SU-DHL-6 (cell line): ENCODE results near the gene C19orf44.

Experiments used
- H2AFZ ChIP-seq: fragments of 200-600 bp; sonication (generic); 2 replicates; pipeline ENCODE4 v1.6.1; 2014; ENCODE audit warnings: low read depth, mild to moderate bottlenecking, moderate library complexity, mixed read lengths, antibody characterized with exemption, low read length; ENCODE audit not compliant: severe bottlenecking
- H3F3A ChIP-seq: fragments of 200-600 bp; shearing (Covaris generic); 2 replicates; pipeline ENCODE4 v1.6.0; 2016; ENCODE audit warnings: antibody characterized with exemption, mild to moderate bottlenecking; ENCODE audit not compliant: insufficient read depth
- H3K27ac ChIP-seq: fragments of 200-600 bp; sonication (generic); 2 replicates; pipeline ENCODE4 v1.5.1; 2016; ENCODE audit warnings: low read depth, mild to moderate bottlenecking, low read length, moderate library complexity, mixed read lengths
- H3K27me3 ChIP-seq: fragments of 200-600 bp; sonication (generic), shearing (Covaris generic); 2 replicates; pipeline ENCODE4 v1.6.0; 2014; ENCODE audit warnings: mild to moderate bottlenecking, low read length
- H3K36me3 ChIP-seq: fragments of 200-600 bp; sonication (generic); 2 replicates; pipeline ENCODE4 v1.6.1; 2014; ENCODE audit warnings: mild to moderate bottlenecking, low read length, mixed read lengths
- H3K4me2 ChIP-seq: fragments of 300-600, 200-600 bp; shearing (Covaris generic), sonication (generic); 2 replicates; pipeline ENCODE4 v1.6.0; 2014; ENCODE audit warnings: low read length, low read depth, mild to moderate bottlenecking; ENCODE audit not compliant: poor library complexity, severe bottlenecking
- H3K4me3 ChIP-seq: fragments of 200-600 bp; sonication (generic); 2 replicates; pipeline ENCODE4 v1.5.1; 2014; ENCODE audit warnings: antibody characterized with exemption, low read length, mild to moderate bottlenecking, mixed read lengths; ENCODE audit not compliant: insufficient read depth, poor library complexity, severe bottlenecking
- H3K79me2 ChIP-seq: fragments of 200-600 bp; sonication (generic); 2 replicates; pipeline ENCODE4 v1.6.1; 2014; ENCODE audit warnings: mild to moderate bottlenecking, low read length, moderate library complexity; ENCODE audit not compliant: insufficient read depth
- H3K9ac ChIP-seq: fragments of 200-600 bp; sonication (generic); 2 replicates; pipeline ENCODE4 v1.7.0; 2014; ENCODE audit warnings: mild to moderate bottlenecking, low read length
- H3K9me2 ChIP-seq: fragments of 200-600 bp; sonication (generic); replicated peaks from 2 replicates; pipeline ENCODE4 v1.6.1; 2014; ENCODE audit warnings: low read length; ENCODE audit not compliant: insufficient read depth
- H3K9me3 ChIP-seq: fragments of 200-600 bp; sonication (generic); 2 replicates; pipeline ENCODE4 v1.6.1; 2014; ENCODE audit warnings: low read length, mixed read lengths; ENCODE audit not compliant: insufficient read depth
- H4K20me1 ChIP-seq: fragments of 200-600 bp; sonication (generic); 2 replicates; pipeline ENCODE4 v1.6.1; 2014; ENCODE audit warnings: low read depth, mild to moderate bottlenecking, antibody characterized with exemption, low read length, moderate library complexity, mixed read lengths
- CTCF ChIP-seq: fragments of 200-600 bp; sonication (generic); IDR thresholded peaks from one replicate; pipeline ENCODE4 v1.5.1; 2017; ENCODE audit warnings: antibody characterized with exemption, mild to moderate bottlenecking, low read length, moderate library complexity; ENCODE audit not compliant: insufficient read depth, poor library complexity, severe bottlenecking
- EZH2phosphoT487 ChIP-seq: fragments of 200-600 bp; sonication (generic), shearing (Covaris generic); conservative IDR thresholded peaks from 2 replicates; pipeline ENCODE4 v1.6.1; 2018; ENCODE audit warnings: mild to moderate bottlenecking, antibody characterized with exemption, low read length, moderate library complexity, mixed read lengths

Gene C19orf44

GRCh38 chr19:16527334-16527935 is 31.2 kb downstream of the C19orf44 start:
- Histone ChIP-seq H3K9me3 (no peaks in the 10 kb centered on the region), H3K4me2 (no peak overlapping the region), H4K20me1 (no peaks in the 10 kb centered on the region), H3F3A (no peaks in the 10 kb centered on the region), H3K79me2 (peaks cover 8% of the 10 kb centered on the region; the same call in 1 of the 2 replicates), H3K27me3 (no peaks in the 10 kb centered on the region), H3K4me3 (no peak overlapping the region), H3K36me3 (no peaks in the 10 kb centered on the region), H2AFZ (no peak overlapping the region), H3K9ac (no peak overlapping the region), H3K9me2 (no peaks in the 10 kb centered on the region), H3K27ac (no peak overlapping the region)
- TF ChIP-seq EZH2phosphoT487 (no peak), CTCF (no peak)

GRCh38 chr19:16527971-16528521 is 31.9 kb downstream of the C19orf44 start:
- H3K79me2 ChIP-seq = peaks cover 8% of the 10 kb centered on the region; the same call in 1 of the 2 replicates
- H2AFZ ChIP-seq = no peak overlapping the region
- no peak overlapping the region for H3K4me3 ChIP-seq
- no peaks in the 10 kb centered on the region for H3K36me3 ChIP-seq
- H3K27ac ChIP-seq = no peak overlapping the region
- H3K4me2 ChIP-seq = no peak overlapping the region
- no peaks in the 10 kb centered on the region for H3K27me3 ChIP-seq
- H3K9me2 ChIP-seq = no peaks in the 10 kb centered on the region
- H3K9me3 ChIP-seq = no peaks in the 10 kb centered on the region
- peak; percentile 54 for TF ChIP-seq CTCF
- no peak for TF ChIP-seq EZH2phosphoT487
- H3F3A ChIP-seq = no peaks in the 10 kb centered on the region
- no peak overlapping the region for H3K9ac ChIP-seq
- no peaks in the 10 kb centered on the region; the same call in 1 of the 2 replicates for H4K20me1 ChIP-seq

GRCh38 chr19:16529466-16530144 is 33.4 kb downstream of the C19orf44 start:
- H3K9me3 ChIP-seq = no peaks in the 10 kb centered on the region
- no peaks in the 10 kb centered on the region; the same call in 1 of the 2 replicates for H4K20me1 ChIP-seq
- no peaks in the 10 kb centered on the region for H3K9me2 ChIP-seq
- H3K27ac ChIP-seq = no peak overlapping the region
- H3K4me2 ChIP-seq = no peak overlapping the region
- no peak for TF ChIP-seq EZH2phosphoT487
- TF ChIP-seq CTCF = no peak
- H3K79me2 ChIP-seq = peaks cover 8% of the 10 kb centered on the region; the same call in 1 of the 2 replicates
- H3K27me3 ChIP-seq = no peaks in the 10 kb centered on the region
- no peak overlapping the region for H2AFZ ChIP-seq
- no peak overlapping the region for H3K4me3 ChIP-seq
- no peaks in the 10 kb centered on the region for H3K36me3 ChIP-seq
- no peak overlapping the region for H3K9ac ChIP-seq
- no peaks in the 10 kb centered on the region for H3F3A ChIP-seq
